Epithelial cell of proximal tubule (primary cell): ENCODE data around the gene MAN2B1. TPM values are rescaled to one million over a fixed set of nuclear protein-coding genes. Genes with fewer than 3 reads are reported as not detected.
A peak's percentile ranks its signal among the peaks of the same experiment; 100 is the strongest.
"Not testable (repeated sequence)": the region's sequence is repeated elsewhere in the genome, so short reads cannot be mapped to it uniquely, and the experiment has no call there.

Experiments
- DNase-seq: peaks from one replicate; pipeline ENCODE4 v3.0.0-alpha.2; 2011; ENCODE audit warnings: low read depth
- H3K4me3 ChIP-seq: 2 replicates; pipeline ENCODE4 v1.5.1; 2011; ENCODE audit warnings: low read depth, mild to moderate bottlenecking, low read length
- total RNA-seq: library from RNA; depleted of rRNA; stranded (reverse); fragments of >200 nt; gene quantifications from 2 replicates; pipeline ENCODE4 v1.2.3, GENCODE V29; 2015
- TF ChIP-seq, protein P1 (sequence below): conservative IDR thresholded peaks from 2 replicates; pipeline ENCODE4 v1.5.1; 2012; ENCODE audit warnings: low read depth, mild to moderate bottlenecking, low read length

Gene MAN2B1
- total RNA-seq, 1 donor from 2014 or later, result 64.2 TPM

DNA sequence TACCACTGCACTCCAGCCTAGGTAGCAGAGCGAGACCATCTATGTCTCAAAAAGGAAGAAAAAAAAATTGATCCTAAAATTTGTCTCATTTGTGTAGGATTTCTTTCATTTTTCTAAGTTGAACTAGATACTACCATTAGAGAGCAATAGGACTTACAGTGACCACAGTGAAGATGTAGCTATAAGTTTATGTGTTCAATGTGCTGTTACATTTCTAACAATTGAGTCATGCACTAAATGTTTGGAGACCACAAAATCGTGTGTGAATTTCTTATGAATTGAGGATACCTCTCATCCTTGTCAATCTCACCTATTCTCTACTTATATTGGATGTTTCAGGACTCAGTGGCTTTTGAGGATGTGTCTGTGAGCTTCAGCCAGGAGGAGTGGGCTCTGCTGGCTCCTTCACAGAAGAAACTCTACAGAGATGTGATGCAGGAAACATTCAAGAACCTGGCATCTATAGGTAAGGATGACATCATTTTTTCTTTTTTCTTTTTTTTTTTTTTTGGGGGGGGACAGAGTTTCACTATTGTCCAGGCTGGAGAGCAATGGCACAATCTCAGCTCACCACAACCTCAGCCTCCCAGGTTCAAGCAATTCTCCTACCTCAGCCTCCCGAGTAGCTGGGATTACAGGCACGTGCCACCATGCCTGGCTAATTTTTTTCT lies 43.0 kb downstream of the MAN2B1 start:
- TF ChIP-seq, protein P1, sequence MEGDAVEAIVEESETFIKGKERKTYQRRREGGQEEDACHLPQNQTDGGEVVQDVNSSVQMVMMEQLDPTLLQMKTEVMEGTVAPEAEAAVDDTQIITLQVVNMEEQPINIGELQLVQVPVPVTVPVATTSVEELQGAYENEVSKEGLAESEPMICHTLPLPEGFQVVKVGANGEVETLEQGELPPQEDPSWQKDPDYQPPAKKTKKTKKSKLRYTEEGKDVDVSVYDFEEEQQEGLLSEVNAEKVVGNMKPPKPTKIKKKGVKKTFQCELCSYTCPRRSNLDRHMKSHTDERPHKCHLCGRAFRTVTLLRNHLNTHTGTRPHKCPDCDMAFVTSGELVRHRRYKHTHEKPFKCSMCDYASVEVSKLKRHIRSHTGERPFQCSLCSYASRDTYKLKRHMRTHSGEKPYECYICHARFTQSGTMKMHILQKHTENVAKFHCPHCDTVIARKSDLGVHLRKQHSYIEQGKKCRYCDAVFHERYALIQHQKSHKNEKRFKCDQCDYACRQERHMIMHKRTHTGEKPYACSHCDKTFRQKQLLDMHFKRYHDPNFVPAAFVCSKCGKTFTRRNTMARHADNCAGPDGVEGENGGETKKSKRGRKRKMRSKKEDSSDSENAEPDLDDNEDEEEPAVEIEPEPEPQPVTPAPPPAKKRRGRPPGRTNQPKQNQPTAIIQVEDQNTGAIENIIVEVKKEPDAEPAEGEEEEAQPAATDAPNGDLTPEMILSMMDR, result no peak
- no peak overlapping the region for H3K4me3 ChIP-seq
- no peak for DNase-seq

DNA sequence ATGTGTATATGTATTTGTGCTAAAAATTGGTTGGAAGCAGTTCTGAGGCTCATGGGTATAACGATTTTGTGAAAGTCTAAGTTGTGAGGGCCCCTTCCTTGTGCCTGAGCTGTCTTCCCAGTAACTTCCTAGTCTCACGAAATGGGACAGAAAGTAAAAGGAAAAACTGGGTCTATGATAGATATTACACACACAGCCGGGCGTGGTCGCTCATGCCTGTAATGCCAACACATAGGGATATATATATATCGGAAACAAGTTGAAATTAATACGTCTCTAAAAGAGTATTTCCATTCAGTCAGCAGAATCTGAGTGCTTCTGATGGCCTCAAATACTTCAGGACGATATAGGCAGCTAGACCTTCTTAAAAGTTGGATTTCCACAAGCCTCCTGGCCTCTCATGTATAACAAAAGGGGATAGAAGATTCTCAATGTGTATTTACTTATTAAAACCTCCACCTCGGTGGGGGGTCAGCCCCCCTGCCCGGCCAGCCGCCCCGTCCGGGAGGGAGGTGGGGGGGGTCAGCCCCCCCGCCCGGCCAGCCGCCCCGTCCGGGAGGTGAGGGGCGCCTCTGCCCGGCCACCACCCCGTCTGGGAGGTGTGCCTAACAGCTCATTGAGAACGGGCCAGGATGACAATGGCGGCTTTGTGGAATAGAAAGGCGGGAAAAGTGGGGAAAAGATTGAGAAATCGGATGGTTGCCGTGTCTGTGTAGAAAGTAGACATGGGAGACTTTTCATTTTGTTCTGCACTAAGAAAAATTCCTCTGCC lies 45.1 kb downstream of the MAN2B1 start:
- not testable (repeated sequence) for H3K4me3 ChIP-seq, DNase-seq

DNA sequence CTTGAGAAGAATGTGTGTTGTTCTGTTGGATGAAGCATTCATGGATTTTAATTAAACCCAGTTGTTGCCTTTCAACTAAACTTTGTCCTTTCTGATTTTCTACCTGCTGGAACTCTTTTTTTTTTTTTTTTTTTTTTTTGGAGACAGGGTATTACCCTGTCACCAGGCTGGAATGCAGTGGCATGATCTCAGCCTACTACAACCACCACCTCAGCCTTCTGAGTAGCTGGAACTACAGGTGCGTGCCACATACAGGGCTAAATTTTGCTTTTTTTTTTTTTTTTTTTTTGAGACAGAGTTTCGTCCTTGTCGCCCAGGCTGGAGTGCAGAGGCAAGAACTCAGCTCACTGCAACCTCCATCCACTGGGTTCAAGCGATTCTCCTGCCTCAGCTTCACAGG lies 48.9 kb downstream of the MAN2B1 start:
- TF ChIP-seq, protein P1, result no peak
- DNase-seq, result no peak
- no peak overlapping the region for H3K4me3 ChIP-seq

DNA sequence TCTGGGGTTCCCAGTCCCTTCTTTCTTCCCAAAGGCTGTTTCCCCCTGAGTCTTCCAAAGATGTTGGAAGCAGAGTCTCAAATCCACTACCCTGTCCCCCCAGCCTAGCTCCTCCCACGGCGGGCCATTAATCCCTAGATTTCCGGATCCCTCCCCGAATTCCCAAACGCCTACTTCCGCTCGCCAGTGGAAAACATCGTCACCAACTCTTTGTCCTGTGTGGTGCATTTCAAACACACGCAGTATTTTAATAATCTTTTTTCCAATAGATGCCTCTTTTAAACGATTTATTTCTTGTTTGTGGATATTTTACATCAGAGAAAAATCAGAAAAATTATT lies 55.2 kb downstream of the MAN2B1 start:
- no peak for DNase-seq
- H3K4me3 ChIP-seq, result peak overlapping the region; percentile 100
- TF ChIP-seq, protein P1, result no peak

DNA sequence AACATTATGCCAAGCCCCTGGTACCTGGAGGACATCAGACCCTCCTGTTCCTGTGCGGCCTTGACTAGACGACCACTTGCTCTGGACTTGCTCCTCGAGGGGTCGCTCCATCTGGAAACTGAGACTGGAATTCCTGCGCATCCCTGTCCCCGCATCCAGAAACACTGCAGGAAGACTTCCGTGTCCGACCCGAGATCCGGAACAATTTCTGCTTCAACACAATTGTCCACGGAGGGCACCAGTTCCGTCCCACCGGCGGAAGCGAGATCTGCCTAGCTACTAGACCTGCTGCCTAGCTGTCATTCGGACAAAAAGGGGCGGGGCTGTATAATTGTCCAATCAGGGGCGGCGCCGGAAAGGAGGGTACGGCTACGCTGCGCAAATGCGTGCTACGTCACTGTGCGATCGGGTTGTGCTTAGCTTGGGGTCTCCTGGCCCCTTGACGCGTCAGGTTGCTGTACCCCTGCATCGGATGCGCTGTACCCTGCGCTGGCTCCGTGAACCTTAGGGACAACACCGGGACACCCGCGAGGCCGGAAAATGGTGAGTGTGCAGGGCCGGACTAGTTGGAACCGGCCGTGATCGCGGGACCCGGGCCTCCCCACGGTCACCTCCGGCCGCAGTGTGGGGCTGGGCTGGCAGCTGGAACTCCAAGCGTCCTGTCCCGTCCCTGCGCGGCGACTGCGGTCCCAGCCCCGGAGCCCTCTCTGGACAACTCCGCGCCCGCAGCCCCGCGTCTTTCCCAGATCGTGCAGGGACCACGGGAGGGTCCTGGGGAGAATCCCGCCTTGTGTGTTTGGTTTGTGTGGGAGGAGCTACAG lies 55.8 kb downstream of the MAN2B1 start, which contains the start of the genes ZNF490 and ZNF791:
ZNF490 (minus strand) TSS at position 274 of the 821 bp plus-strand sequence; CDS start at position 141, 133 bp downstream.
ZNF791 (plus strand) TSS at position 381 of the 821 bp plus-strand sequence; CDS start at position 541, 160 bp downstream.
- TF ChIP-seq, protein P1, result peak; percentile 3
- peak; percentile 83 for DNase-seq
- peak within 1 kb of the TSS; percentile 100 for H3K4me3 ChIP-seq

DNA sequence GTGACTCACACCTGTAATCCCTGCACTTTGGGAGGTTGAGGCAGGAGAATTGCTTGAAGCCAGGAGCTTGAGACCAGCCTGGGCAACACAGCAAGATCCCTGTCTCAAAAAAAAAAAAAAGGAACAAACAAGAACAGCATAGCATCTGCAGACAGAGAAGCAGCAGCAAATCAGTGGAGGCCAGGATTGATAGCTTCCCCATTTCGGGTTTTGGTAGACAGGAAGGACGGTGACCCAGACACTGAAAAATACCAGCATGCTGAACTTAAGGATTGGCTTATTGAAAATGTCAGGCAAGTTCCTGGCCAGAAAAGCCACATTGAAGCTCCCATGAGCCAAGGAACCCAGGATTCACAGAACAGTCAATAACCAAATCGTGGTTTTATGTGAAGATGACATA lies 58.9 kb downstream of the MAN2B1 start:
- no peak for DNase-seq
- no peak overlapping the region for H3K4me3 ChIP-seq
- TF ChIP-seq, protein P1, result no peak

DNA sequence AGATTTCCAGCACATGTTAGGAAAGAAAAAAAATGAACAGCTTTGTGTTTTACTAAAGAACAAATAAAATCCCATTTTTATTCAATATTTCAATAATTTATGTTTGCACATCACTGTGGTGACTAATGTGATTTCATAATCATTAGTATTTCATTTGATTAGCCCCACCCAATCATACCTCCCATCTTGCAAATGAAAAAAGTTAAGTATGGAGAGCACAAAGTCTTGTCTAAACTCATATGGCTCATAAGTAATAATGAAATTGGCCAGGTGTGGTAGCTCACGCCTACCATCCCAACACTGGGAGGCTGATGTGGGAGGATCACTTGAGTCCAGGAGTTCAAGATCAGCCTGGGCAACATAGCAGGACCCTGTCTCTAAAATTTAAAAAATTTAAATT lies 59.7 kb downstream of the MAN2B1 start:
- TF ChIP-seq, protein P1, result no peak
- H3K4me3 ChIP-seq, result no peak overlapping the region
- no peak for DNase-seq
